A172 (cell line): ENCODE data around the gene HSD3B2. TPM values are rescaled to one million over a fixed set of nuclear protein-coding genes. Genes with fewer than 3 reads are reported as not detected.
"Not testable (repeated sequence)": the region's sequence is repeated elsewhere in the genome, so short reads cannot be mapped to it uniquely, and the experiment has no call there.

ENCODE experiments used
- DNase-seq: peaks from one replicate; pipeline ENCODE4 v3.0.0-alpha.2; 2015; ENCODE audit warnings: low spot score
- total RNA-seq: library from RNA; depleted of rRNA; stranded (reverse); fragments of >200 nt; shearing (Covaris generic); gene quantifications from 2 replicates; pipeline ENCODE4 v1.2.3, GENCODE V29; 2014; rRNA removed

Gene HSD3B2
- not detected in 2 replicates for total RNA-seq

GRCh38 chr1:119414950-119415349 lies at the start of gene HSD3B2:
Gene HSD3B2 (plus strand): TSS chr1:119415150. CDS start chr1:119415420, 270 bp downstream.
- no peak for DNase-seq

GRCh38 chr1:119366424-119366823 lies 48.5 kb upstream of the HSD3B2 start:
- DNase-seq = no peak

DNA sequence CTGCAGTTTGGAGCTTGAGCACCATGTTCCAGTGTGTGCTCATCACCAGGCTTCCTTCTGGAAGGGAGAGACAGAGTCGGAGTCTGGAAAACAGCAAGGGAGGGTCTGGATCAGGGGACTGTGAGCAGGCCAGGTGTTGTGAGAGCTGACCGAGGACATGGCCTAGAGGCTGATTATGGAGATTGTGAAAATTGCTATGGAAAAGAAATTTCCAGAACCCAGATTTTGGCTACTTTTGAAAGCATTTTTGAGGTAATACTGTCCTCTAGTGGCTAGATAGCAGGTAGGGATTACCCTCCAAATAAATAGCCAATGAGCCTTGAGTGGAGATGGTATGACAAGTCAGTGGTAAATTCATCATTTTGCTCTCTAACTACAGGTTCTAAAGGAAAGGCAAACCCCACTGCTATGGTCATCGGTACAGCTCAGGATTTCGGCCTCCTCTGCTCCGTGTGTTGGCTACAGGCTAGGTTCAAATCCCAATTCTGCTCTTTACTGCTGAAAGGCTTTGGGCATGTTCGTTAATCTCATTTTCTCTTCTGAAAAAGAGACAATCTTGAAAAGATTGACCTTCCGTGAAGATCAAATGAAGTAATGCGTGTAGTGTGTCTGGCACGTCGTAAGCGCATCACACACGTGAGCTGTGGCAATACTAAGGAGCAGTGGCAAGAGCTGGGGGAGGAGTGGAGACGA lies 47.4 kb upstream of the HSD3B2 start:
- peak; percentile 49 for DNase-seq

DNA sequence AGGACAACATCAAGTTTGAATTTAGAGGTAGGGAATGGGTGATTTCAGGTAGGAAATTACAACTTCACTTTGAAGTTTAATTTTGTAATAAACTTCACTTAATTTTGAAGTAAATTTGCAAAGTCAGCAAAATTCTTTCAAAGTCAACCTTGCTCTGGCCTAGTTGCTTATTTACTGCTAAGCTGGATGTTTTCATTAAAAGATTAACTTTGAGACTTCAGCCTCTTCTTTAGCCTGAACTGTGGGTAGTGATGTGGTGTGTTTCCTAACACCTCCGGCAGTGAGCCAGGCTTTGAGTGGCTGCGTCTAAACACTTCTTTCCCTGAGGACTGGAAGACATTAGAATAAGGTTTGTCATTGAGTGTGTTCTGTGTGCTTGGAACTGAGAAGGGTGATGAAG lies 46.4 kb upstream of the HSD3B2 start, which contains the start of gene HAO2:
HAO2 (plus strand) TSS at position 232 of the 400 bp plus-strand sequence. CDS start 12,301 bp downstream, outside the sequence.
- DNase-seq = no peak

DNA sequence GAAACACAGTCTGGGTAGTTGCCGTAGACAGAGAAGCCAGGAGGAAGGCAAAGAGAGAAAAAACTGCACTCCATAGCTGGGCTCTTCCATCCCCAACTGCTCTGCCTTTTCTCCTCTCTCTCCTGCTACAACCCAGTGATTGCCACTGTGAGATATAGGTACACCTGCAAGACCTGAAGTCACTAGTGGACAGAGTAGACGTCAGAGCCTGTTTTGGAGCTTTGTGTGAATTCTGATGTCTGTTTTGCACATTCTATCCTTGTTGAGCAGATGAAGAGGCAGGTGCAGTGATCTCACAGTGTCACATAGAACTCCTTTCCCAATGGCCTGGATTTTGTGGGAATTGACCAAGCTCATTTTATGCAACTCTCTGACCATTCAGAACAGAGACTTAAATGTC lies 44.2 kb upstream of the HSD3B2 start:
- no peak for DNase-seq

DNA sequence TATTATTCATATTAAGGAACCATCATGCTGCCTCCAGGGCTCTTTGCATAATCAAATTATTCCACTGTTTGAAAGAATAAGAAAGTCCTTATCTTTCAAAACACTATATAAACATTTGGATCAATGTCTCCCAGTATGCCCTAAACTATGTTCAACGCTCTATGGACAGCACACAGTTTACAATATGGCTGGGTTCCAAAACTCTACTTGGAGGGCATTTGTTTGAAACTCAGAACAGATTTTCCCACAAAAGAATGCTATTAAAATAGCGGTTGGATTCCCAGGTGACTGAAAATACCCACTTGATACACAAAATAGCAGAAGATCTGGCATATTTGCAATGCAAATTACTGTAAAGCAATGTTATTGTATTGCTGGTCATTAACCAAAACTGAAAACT lies 43.1 kb upstream of the HSD3B2 start:
- no peak for DNase-seq

GRCh38 chr1:119372503-119373086 lies 42.4 kb upstream of the HSD3B2 start:
- DNase-seq = peak; percentile 22

DNA sequence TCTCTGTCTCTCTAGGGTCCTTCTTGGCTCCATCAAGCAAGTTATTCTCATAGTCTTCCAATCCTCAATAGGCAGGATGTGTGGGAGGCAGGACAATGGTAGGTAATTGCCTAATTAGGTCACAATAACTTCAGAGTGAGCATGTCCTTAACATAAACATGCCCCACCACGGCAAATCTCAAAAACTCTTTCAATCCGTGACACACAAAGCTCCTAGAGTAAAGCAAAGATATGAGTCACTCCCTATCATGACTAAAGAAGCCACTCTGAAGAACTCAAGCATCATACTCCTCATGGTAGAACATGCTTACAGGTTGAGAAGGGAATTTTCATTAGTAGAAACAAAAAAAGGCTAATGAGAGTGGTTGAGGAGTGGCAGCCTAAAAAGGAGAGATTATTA lies 41.5 kb upstream of the HSD3B2 start:
- peak; percentile 11 for DNase-seq

GRCh38 chr1:119374208-119374874 lies 40.6 kb upstream of the HSD3B2 start:
- DNase-seq = peak; percentile 45

GRCh38 chr1:119375366-119375765 lies 39.6 kb upstream of the HSD3B2 start:
- DNase-seq = no peak

- no peak for DNase-seq
Observed at GRCh38 chr1:119376594-119376993, 38.4 kb upstream of the HSD3B2 start.

GRCh38 chr1:119377594-119377993 lies 37.4 kb upstream of the HSD3B2 start:
- not testable (repeated sequence) for DNase-seq

DNA sequence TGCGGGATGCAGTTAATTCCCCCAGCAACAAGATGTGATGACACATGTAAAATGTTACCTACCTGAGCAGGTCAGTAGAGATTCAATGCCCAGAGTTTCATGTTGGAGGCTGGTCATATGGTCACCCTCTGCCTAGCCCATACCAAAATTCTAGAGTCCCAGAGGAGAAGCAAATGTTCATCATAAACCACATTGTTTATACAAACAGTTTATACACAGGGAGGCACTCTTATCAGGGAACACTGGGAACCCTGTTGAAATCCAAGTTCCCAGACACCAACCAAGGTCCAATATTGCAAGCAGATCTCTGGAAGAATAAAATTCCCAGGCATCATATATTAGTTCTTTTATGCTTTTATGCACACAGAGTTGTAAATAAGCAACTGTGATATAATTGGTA lies 35.8 kb upstream of the HSD3B2 start:
- no peak for DNase-seq

DNA sequence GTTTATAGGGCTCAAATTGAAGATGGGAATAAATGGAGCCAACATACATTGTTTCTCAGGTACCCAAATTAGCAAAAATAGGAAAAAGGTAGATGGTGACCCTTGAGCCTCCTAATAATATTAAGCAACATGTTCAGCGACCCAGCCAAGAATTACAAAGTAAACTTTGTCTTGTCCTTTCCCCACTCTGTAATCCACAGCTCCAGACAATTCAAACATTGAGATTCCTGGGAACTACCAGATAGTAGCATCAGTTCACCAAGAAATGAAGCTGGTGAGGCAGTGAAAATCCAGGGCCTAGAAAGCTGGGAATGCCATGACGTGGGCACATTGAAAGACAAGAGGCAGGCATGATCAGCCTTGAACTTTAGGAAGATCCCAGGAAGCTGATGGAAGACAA lies 34.6 kb upstream of the HSD3B2 start:
- no peak for DNase-seq

DNA sequence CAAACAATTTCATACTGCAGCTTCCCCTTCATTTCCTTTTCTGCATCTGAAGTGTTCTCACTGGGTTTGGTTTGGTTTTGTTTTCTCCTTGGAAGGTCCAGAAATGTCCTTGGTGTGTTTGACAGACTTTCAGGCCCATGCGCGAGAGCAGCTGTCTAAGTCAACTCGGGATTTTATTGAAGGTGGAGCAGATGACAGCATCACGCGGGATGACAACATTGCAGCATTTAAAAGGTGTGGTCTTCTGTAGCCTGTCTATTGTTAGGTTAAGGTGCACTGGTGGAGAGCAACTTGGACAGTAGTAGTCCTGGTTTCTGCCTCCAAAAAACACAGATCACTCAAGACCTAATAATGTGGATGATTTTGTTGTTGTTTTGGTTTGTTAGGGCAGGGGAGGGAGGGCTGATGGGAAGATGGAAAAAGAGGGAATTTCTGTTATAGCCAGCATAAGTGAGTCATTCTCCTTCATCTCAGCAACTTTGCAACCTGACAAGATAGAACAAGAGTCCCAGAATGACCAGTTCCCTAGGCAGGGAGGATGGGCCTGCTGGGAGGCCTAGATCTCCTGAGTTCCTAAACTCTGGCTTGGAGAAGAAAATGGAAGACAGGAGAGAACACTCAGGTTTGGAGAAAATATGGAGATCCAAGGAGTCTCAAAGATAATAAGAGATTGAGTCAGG lies 33.8 kb upstream of the HSD3B2 start:
- no peak for DNase-seq

DNA sequence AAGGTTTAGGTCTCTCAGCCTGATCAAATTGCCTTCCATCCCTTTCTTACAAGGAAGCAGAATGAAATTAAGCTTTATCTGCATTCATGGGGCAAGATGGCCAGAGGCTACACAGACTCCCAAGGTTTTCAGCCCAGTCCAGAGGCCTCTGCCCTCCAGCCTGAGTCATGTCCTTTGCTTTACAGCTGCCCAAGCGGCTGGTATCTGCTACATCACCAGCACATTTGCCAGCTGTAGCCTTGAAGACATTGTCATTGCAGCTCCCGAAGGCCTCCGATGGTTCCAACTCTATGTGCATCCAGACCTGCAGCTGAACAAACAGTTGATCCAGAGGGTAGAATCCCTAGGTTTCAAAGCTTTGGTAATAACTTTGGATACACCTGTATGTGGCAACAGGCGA lies 30.4 kb upstream of the HSD3B2 start:
- no peak for DNase-seq

- no peak for DNase-seq
Observed at GRCh38 chr1:119385650-119386049, 29.3 kb upstream of the HSD3B2 start.

DNA sequence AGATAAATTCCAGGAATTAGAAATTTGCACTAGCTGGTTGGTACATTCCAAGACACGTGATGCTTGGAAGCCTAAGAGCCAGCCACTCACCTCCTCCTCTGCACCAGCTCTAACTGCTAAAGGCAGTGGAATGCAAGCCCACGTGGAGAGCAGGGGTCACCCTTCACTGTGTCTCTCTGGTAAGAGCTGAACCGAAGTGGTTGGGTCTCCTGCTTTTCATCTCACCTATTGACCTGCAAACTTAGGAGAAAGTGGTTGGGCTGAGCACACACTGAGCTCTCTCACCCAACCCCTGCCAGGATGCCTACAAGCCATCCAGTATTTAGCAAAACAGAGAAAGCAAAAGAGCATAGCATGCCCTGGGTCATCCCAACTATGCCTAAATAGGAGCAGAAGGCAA lies 27.1 kb upstream of the HSD3B2 start:
- DNase-seq = no peak

DNA sequence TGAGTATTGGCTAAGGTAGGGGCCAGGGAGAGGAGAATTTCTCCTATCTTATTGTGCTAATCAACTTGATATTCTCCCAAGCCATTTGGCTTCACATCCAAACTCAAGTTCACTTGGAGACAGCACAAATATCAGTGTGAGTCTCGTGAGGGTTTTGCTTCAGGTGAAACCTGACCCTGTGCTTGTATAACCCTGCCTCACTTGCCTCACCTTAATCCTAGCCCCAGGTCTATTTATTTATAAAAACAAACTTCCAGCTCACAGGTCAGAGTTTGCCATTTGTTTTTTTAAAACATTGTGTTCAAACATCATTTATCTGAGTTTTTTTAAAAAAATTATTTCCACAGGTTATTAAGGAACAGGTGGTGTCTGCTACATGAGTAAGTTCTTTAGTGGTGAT lies 26.5 kb upstream of the HSD3B2 start:
- DNase-seq = no peak

DNA sequence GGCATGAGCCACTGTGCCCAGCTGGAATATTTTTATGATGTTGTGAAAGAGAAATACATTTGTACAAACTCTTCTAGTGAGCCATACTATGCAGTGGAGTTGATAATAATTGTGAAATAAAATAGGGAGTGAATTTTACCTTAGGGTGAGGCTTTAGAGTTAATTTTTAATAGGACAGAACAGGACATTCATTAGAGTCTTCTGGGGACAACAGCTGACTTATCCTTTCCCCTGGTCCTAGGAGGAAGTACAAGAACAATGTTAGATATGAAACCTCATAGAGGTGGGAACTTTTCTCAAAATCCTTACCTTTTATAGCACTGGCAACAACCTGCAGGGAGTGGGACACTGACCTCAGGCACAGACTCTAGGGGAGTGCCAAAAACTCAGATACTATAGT lies 24.4 kb upstream of the HSD3B2 start:
- no peak for DNase-seq

DNA sequence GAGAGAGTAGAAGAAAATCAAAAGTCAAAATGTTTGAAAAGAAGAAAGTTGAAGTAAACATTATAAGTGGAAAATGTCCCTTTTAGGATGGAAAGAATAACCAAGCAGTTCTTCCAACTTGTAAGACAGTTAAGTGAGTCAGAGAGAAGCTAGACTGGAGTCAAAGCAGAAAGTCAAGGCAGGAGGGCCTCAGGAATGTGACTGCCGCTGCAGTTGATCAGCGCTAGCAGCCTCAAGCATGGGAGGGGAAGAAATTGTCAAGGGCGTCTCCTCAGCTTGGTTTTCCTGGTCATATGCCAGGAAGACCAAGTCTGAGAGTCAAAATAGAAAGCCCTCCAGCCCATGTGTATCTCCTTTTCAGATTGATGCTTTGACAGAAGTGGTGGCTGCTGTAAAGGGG lies 23.2 kb upstream of the HSD3B2 start:
- no peak for DNase-seq

DNA sequence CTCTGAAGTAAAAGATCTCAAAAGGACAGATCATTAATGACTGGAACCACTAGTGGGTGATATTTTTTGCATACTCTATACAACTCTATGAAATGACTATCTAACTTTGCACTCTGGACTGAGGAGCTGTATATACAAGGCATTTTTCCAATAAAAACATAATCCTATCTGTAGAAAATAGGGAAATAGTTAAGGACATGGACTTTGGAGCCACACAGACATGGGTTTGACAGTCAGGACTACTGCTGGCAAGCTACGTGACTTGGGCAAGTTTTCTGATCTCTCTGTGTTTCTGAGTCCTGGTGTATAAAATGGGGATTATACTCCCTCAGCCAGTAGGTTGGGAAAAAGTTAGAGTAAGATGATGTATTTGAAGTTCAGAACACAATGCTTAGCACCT lies 20.9 kb upstream of the HSD3B2 start:
- no peak for DNase-seq
